ENCODE results near the gene OR2A42.
"Not testable (repeated sequence)": the region's sequence is repeated elsewhere in the genome, so short reads cannot be mapped to it uniquely, and the experiment has no call there.

Gene OR2A42

DNA sequence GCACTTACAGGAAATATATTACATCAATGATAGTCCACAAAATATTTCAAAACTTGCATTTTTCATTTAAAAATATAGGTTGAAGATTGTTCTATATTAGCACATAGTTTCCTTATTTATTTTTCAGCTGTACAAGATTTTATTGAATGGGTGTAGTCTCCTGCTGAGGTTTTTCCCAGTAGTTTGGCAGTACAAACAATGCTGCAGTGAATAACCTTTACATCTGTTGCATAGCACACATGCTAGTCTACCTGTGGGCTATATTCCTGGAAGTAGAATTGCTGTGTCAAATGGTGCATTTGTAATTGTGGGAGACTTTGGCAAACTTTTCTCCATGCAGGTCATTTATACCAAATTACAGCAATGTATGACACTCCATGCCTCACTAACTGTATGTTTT, 18.9 kb downstream of the OR2A42 start:
- DNase-seq: not testable (repeated sequence)

GRCh38 chr7:144219149-144219548, 20.3 kb downstream of the OR2A42 start:
- not testable (repeated sequence) for DNase-seq

DNA sequence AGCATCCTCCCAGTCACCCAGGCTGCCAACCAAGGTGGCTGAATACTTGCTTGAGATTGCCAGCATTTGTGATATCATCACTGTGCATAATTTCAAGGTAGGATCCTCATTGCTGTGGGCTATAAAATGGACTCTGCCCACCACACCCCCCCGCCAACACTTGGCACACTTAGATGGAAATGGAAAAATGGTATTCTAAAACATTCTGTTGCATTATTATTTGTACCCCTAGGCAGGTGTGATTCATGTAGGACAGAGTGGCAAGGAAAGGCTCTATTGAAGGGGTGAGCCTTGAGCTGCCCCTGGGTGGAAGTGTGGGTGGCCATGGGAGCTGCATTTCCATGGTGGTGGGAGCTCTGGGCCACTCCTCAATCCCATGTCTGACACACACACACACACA, 20.8 kb downstream of the OR2A42 start:
- not testable (repeated sequence) for DNase-seq

DNA sequence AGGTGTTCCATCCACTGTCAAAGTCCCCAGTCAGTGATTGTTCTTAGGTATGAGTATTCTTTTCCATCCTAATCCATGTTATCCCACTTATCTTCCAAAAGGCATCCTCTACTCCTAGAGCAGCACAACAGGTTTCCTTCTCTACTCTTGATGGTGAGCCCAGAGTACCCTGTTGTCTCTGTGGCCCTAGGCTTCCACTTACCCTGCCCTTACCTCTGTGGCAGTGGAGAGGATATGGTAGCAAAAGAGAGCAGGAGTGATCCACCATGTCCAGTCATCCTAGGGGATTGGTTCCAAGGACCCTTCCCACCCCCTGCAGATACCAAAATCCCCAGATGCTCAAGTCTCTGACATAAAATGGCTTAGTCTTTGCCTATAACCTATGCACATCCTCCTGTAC, 22.2 kb downstream of the OR2A42 start:
- not testable (repeated sequence) for DNase-seq

- not testable (repeated sequence) for DNase-seq
Observed at GRCh38 chr7:144205306-144205705, 34.1 kb downstream of the OR2A42 start.

- not testable (repeated sequence) for DNase-seq
Observed at GRCh38 chr7:144203086-144203485, 36.3 kb downstream of the OR2A42 start.

DNA sequence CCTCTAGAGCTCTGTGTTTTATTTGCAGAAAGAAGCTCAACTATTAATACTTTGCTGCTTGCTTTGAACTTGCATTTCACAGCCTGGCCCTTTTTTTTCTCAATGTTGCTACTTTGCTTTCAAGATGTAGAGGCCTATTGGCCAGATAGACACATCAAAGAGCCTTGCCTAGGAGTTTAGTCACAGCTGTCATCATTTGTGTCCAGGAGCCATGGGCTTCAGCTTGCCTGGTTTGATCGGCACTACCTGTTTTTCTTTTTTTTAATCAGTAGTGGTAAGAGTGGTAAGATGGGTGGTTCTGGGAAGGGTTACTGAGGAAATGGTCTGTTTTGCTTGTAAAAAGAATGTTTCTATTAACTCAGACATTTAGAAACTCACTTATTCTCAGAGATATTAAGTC, 37.4 kb downstream of the OR2A42 start:
- not testable (repeated sequence) for DNase-seq

- DNase-seq: not testable (repeated sequence)
Observed at GRCh38 chr7:144198934-144199333, 40.5 kb downstream of the OR2A42 start.

- DNase-seq: not testable (repeated sequence)
Observed at GRCh38 chr7:144195212-144195872, 44.1 kb downstream of the OR2A42 start, which contains the start of gene ARHGEF35. Gene ARHGEF35, minus strand, starts transcription at chr7:144195833. Its CDS starts 7,450 bp downstream, at chr7:144188383.

- DNase-seq: not testable (repeated sequence)
Observed at GRCh38 chr7:144194453-144194852, 45.0 kb downstream of the OR2A42 start.

GRCh38 chr7:144193782-144194181, 45.6 kb downstream of the OR2A42 start:
- DNase-seq: not testable (repeated sequence)

DNA sequence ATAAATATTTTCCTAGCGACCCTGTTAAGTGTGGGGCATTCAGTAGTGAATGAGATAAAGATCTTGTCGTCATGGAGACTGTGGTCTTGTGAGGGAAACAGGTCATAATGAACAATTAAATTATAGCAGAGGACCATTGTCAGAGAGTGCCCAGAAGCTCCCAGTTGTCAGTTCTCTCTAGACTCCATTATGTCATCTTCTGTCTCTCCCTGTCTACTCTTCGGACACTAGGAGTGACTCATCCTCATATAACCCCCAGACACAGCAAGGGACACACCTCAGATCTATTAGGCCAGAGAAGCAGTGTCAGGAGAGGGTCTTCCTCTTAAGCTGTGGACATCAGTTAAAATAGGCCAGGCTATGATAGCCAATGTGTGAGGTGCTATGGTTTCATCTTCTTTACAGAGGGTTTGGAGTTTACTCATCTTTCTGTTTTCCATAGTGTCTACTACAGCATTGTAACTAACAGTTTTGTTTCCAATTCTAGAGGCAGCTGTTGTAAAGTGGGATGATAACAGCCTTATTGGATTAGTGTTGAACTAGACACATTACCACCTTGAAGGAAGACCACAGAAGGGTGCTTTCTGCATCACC, 50.7 kb downstream of the OR2A42 start:
- DNase-seq: not testable (repeated sequence)

DNA sequence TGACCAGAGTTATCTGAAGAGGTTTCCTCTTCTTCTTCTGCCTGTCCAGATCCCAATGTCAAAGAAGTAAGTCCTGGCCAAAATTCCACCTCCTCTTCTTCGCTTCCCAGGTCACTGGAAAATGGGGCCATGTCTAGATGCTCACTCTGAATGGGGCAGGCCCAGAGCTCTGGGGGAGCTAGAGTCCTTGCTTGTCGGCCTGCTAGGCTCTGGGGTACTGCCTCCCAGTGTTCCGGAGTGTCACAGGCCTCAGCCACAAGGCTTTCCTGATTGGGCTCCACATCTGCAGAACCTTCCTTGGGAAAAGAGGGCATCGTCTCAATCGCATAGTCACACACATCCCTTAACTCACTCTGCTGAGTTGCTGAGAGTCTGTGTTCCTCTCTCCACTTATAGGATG, 51.6 kb downstream of the OR2A42 start:
- not testable (repeated sequence) for DNase-seq

GRCh38 chr7:144183166-144183565, 56.2 kb downstream of the OR2A42 start, which contains the start of gene CTAGE4:
Gene CTAGE4, plus strand, starts transcription at chr7:144183466. Its CDS starts 38 bp downstream, at chr7:144183504.
- not testable (repeated sequence) for DNase-seq

DNA sequence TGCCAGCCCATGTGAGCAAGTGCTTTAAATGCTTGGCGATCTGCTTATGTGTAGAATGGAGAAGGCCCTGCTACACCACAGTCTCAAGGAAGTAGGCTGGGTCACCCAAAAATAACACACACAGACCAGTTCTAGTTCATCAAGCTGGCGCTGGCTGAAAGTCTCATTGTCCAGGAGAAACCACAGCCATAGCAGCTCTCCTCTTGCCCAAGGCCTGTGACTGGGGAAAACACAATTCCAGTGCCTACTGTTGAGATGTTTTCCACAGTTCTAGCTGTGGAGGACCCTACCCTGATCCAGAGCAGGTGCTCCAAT, 60.3 kb downstream of the OR2A42 start:
- not testable (repeated sequence) for DNase-seq

GRCh38 chr7:144178380-144179164, 60.8 kb downstream of the OR2A42 start:
- not testable (repeated sequence) for DNase-seq
